Lung (tissue), 12 donors: Measurements from ENCODE around the gene ATP5PO. TPM values are rescaled to one million over a fixed set of nuclear protein-coding genes. Genes with fewer than 3 reads are reported as not detected.

ENCODE experiments used
- ATAC-seq: fragments of 200-7000 bp; cut with Tn5 transposase; one replicate; pipeline ENCODE4 v1.9.1; 2020; ENCODE audit warnings: moderate number of reproducible peaks; ENCODE audit not compliant: insufficient read depth, low FRiP score
- DNase-seq, 3 donors: peaks; one replicate each; pipeline ENCODE4 v3.0.0-alpha.2; 2013 to 2017
- H3K27ac ChIP-seq, 2 donors: one replicate each; pipeline ENCODE4 v1.5.1; 2013; ENCODE audit warnings: mild to moderate bottlenecking in 2 of 2, moderate library complexity in 2 of 2, control low read depth in 1 of 2, inconsistent platforms in 1 of 2, low read depth in 1 of 2, low read length in 1 of 2
- H3K27me3 ChIP-seq, 3 donors: one replicate each; pipeline ENCODE4 v1.5.1; 2013; ENCODE audit warnings: low read length in 2 of 3; ENCODE audit not compliant: control insufficient read depth in 3 of 3, insufficient read depth in 3 of 3
- H3K36me3 ChIP-seq, 4 donors: one replicate each; pipeline ENCODE4 v1.5.1; 2013; ENCODE audit warnings: low read length in 4 of 4, mild to moderate bottlenecking in 1 of 4, moderate library complexity in 1 of 4; ENCODE audit not compliant: control insufficient read depth in 4 of 4, insufficient read depth in 4 of 4
- H3K4me1 ChIP-seq, 5 donors: one replicate each; pipeline ENCODE4 v1.5.1; 2013; ENCODE audit warnings: low read length in 5 of 5, mild to moderate bottlenecking in 2 of 5, moderate library complexity in 1 of 5; ENCODE audit not compliant: control insufficient read depth in 5 of 5, insufficient read depth in 5 of 5
- H3K4me3 ChIP-seq: one replicate; pipeline ENCODE4 v1.5.1; 2013; ENCODE audit warnings: mild to moderate bottlenecking, control low read depth, moderate library complexity
- H3K9ac ChIP-seq, 2 donors: one replicate each; pipeline ENCODE4 v1.5.1; 2013; ENCODE audit warnings: low read length in 2 of 2, control low read depth in 1 of 2; ENCODE audit not compliant: insufficient read depth in 1 of 2
- H3K9me3 ChIP-seq, 4 donors: one replicate each; pipeline ENCODE4 v1.5.1; 2013; ENCODE audit warnings: low read length in 3 of 4, mild to moderate bottlenecking in 1 of 4, moderate library complexity in 1 of 4; ENCODE audit not compliant: control insufficient read depth in 4 of 4, insufficient read depth in 3 of 4
- CTCF ChIP-seq: IDR thresholded peaks from 2 replicates; pipeline ENCODE4 v1.5.1; 2012; ENCODE audit warnings: mild to moderate bottlenecking; ENCODE audit errors: control extremely low read depth, extremely low read depth
- WGBS, 2 donors: extraction: QIAGEN DNeasy Blood & Tissue Kit; methylation state at CpG; one replicate each; pipeline ENCODE4 v1.1.7; 2013; 5-methylcytosine and 5-hydroxymethylcytosine counted together
- polyA plus RNA-seq, 2 donors: library from polyadenylated mRNA; stranded (reverse); fragments of 200-250 nt; gene quantifications; one replicate each; pipeline ENCODE4 v1.2.1, GENCODE V29; 2013
- total RNA-seq, 2 donors: library from RNA; depleted of rRNA in 1 of 2; stranded (reverse); fragments of >200 nt in 1 of 2; gene quantifications; one replicate each; pipeline ENCODE4 v1.2.1, GENCODE V29; 2014 to 2021
- donor health status: control.
- donor health status: control.
- donor health status: Bipolar disorder and iron deficiency.
- donor health status: healthy.
- donor health status: DM: yes; HTN: yes; CAD: no.

ATP5PO gene
- total and polyA plus RNA-seq, 4 donors = 146 to 287 (median 175) TPM

DNA sequence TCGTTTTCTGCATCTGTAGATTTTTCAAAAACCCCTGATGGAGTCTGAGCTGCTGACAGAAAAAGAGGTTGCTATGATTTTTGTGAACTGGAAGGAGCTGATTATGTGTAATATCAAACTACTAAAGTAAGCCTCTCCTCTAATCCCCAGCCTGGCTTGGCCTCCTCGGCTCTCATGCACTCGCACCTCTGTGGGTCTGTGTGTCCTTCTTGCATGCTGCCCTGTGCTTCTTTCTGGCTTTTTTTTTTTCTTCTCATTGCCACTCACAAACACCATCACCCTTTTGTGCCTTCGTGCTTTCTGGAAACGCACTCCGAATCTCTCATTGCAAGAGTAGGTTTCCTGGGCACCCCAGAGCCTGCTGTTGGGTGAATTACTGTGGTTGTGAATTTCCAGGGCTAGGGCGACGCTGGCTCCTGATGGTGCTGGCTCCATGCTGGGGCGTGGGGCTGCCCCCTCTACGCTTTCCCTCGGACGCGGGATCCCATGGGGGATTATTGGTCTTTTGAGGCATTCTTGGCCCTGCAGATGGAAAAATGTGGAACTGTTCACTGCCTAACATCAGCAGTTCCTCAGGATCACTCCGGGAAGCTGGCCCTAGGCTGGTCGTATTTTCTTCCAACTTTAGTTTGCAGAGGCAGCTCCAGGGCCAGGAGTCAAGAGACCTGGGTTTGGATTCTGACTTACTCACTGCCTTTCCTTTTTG is 56.8 kb downstream of the ATP5PO start:
- no peak for ATAC-seq
- Histone ChIP-seq H3K27ac (no peak overlapping the region), H3K27me3 (no peaks in the 10 kb centered on the region), H3K9ac (no peak overlapping the region), H3K36me3 (no peaks in the 10 kb centered on the region), H3K4me1 (no peaks in the 10 kb centered on the region), H3K4me3 (no peak overlapping the region), H3K9me3 (peaks cover 0 to 2% (median 0%) of the 10 kb centered on the region in 4 donors)
- TF ChIP-seq CTCF = no peak
- DNase-seq = no peak
- WGBS, 2 donors = 84 to 85% methylated on average over 15 of the region's 15 CpGs

DNA sequence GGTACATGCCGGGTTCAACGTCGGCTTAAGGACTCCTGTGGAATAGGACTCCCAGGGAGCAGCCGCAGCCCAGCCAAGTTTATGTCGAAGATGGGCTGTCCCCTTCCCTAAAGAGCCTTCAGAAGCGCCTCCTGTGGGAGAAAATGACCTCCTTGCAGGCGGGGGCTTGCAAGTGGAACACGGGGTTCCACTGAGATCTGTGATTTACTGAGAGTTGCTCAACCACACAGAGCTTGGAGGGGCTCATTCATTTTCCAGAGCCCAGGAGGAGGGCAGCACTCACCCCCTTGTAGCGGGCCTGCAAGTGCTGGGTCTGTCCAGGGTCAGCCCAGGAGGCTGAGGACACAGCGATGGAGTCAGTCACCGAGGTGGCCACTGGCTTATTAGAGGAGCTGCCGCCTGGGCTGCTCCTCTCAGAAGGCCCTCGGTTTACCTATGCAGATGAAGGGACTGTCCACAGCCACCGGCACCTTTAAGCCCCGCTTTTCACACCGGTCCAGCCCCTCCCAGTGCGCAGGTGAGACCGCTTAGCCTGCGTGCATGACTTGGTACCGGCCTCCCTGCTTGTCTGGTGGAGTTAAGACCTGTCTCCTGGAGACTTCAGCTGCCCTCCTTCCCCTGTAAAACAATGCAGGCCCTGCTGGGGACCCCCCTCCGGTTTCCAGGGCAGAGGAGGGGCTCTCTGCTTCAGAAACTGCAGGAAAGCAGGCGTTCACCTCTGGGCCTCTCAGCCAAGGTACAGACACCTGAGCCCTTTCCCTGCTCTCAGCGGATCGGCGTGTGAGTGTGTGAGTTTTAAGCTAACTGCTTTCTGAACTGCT is 57.5 kb downstream of the ATP5PO start:
- no peak overlapping the region for H3K9ac ChIP-seq
- no peaks in the 10 kb centered on the region for H3K4me1 ChIP-seq
- no peak overlapping the region for H3K27ac ChIP-seq
- no peak for TF ChIP-seq CTCF
- no peak overlapping the region for H3K4me3 ChIP-seq
- ATAC-seq (no peak), DNase-seq (no peak)
- H3K9me3 ChIP-seq = peaks cover 0 to 2% (median 0%) of the 10 kb centered on the region in 4 donors
- H3K27me3 ChIP-seq = no peaks in the 10 kb centered on the region
- WGBS, 2 donors = 83 to 87% methylated on average over 25 of the region's 25 CpGs
- no peaks in the 10 kb centered on the region for H3K36me3 ChIP-seq

GRCh38 chr21:33856893-33857527 is 58.6 kb downstream of the ATP5PO start:
- Histone ChIP-seq H3K9me3 (peaks cover 0 to 2% (median 0%) of the 10 kb centered on the region in 4 donors), H3K36me3 (no peaks in the 10 kb centered on the region), H3K9ac (no peak overlapping the region), H3K27ac (no peak overlapping the region), H3K4me3 (no peak overlapping the region), H3K4me1 (no peaks in the 10 kb centered on the region), H3K27me3 (no peaks in the 10 kb centered on the region)
- TF ChIP-seq CTCF = no peak
- DNase-seq (no peak), ATAC-seq (no peak)
- 92 to 94% methylated on average over 16 to 17 of the region's 17 CpGs for WGBS, 2 donors
